Measurements from ENCODE around the gene NAPG.

Gene NAPG

DNA sequence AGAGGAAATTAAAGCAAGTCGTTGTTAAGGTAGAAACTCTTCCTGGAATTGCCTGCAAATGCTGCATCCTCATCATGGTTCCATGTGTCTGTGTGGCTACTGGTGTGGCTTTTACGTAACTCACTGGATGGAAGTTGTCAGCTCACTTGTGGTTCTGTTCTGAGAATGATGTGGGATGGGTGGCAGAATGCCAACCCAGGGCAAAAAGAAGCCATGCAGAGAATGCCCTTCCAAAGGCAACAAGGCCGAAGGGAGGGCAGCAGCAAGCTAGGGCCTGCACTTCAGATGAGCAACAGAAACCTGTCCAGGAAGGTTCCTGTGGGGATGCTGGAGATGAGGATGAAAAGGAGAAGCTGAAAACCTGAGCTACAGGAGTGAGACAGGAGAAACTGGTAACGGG is 10.4 kb upstream of the NAPG start:
- H3K9ac ChIP-seq (ENCODE audit: low read depth, low read length): no peak overlapping the region
- no peaks in the 10 kb centered on the region for H3K9me3 ChIP-seq (ENCODE audit: insufficient read depth, low read depth, low read length)
- no peaks in the 10 kb centered on the region for H3K27me3 ChIP-seq (ENCODE audit: insufficient read depth, low read length)
- no peak overlapping the region for H3K27ac ChIP-seq (ENCODE audit: low read depth, low read length)
- no peaks in the 10 kb centered on the region for H3K36me3 ChIP-seq (ENCODE audit: insufficient read depth, low read length)
- WGBS: 67% methylated on average over 4 of the region's 4 CpGs
- no peak overlapping the region for H3K4me3 ChIP-seq (ENCODE audit: low read length)
- H3K4me1 ChIP-seq (ENCODE audit: insufficient read depth, low read length): no peaks in the 10 kb centered on the region

DNA sequence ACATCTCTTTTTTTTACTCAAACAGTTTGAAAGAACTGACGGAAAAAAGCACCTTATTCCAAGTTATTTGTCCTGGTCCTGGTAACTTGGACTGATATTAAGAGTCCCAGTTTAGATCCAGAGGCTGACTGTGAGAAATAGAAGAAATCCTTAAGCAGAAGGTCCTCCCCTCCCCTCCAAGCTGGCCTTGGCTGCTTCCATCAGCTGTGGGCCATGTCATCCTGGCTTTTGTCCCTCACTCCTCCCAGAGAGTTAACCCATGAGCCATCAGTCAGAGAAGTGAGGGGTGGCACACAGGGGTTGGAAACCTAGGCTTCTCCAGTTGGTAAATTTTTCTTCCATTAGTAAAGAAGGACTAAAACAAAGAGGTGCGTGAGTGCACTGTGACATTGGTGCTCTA is 9.7 kb upstream of the NAPG start:
- Histone ChIP-seq H3K27me3 (ENCODE audit: insufficient read depth, low read length) (no peaks in the 10 kb centered on the region), H3K4me3 (ENCODE audit: low read length) (no peak overlapping the region), H3K27ac (ENCODE audit: low read depth, low read length) (no peak overlapping the region), H3K9ac (ENCODE audit: low read depth, low read length) (no peak overlapping the region), H3K36me3 (ENCODE audit: insufficient read depth, low read length) (no peaks in the 10 kb centered on the region), H3K4me1 (ENCODE audit: insufficient read depth, low read length) (no peaks in the 10 kb centered on the region), H3K9me3 (ENCODE audit: insufficient read depth, low read depth, low read length) (no peaks in the 10 kb centered on the region)
- WGBS: 95% methylated on average over 2 of the region's 2 CpGs

DNA sequence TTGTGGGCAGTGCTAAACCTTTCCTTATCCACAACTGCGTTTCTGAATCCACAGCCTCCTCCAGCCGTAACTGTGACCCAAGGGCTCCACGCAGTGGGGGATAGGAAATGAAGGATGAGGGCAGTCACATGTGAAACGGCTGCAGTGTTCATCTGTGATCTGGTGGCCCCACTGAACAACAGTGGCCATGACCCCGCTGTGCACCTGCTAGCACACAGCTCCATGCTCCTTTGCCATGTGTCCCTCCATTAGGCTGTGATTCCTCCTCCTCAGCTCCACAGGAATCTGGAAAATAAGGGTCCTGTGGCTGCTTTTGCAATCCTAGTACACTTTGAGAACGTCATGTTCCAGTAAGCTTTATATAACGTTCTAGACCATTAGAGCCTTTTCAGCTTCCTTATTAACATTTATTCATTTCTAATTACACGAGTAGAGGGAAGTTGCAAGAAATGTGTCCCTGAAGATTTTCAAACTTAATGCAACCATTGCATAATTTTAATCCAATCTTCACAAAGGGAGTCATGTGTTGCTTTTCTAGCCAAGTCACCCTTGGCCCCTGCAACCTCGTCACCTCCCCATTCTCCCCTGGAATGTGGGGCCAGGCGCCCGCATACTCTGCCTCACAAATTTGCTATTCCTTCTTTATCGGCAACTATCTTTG is 7.1 kb upstream of the NAPG start:
- no peaks in the 10 kb centered on the region for H3K9me3 ChIP-seq (ENCODE audit: insufficient read depth, low read depth, low read length)
- no peaks in the 10 kb centered on the region for H3K36me3 ChIP-seq (ENCODE audit: insufficient read depth, low read length)
- no peaks in the 10 kb centered on the region for H3K4me1 ChIP-seq (ENCODE audit: insufficient read depth, low read length)
- H3K27me3 ChIP-seq (ENCODE audit: insufficient read depth, low read length): 0 out of 2 replicates have a peak, but pooled peaks cover 2% of the 10 kb centered on the region
- H3K4me3 ChIP-seq (ENCODE audit: low read length): no peak overlapping the region
- 83% methylated on average over 12 of the region's 12 CpGs for WGBS
- no peak overlapping the region for H3K9ac ChIP-seq (ENCODE audit: low read depth, low read length)
- no peak overlapping the region for H3K27ac ChIP-seq (ENCODE audit: low read depth, low read length)

DNA sequence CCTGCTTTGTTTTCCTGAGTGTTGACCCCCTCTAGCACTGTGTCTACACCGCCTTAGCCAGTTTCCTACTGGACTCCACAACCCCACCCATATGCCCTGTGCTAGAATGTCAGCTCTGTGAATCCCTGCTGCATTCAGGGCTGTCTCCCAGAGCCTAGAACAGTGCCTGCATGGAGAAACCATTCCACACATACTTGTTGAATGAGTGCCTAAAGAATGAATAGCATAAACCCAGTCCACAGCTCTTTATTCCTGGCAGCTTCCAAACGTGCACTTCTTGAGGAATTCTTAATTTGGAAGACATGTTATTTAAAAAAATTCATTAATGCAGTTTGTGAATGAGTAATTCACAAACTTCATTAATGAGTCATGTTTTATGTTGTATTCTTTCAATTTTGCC is 6.5 kb upstream of the NAPG start:
- 0 out of 2 replicates have a peak, but pooled peaks cover 2% of the 10 kb centered on the region for H3K27me3 ChIP-seq (ENCODE audit: insufficient read depth, low read length)
- no peaks in the 10 kb centered on the region for H3K36me3 ChIP-seq (ENCODE audit: insufficient read depth, low read length)
- 92% methylated on average over 1 of the region's 2 CpGs for WGBS
- no peak overlapping the region for H3K27ac ChIP-seq (ENCODE audit: low read depth, low read length)
- no peak overlapping the region for H3K9ac ChIP-seq (ENCODE audit: low read depth, low read length)
- no peaks in the 10 kb centered on the region for H3K9me3 ChIP-seq (ENCODE audit: insufficient read depth, low read depth, low read length)
- H3K4me3 ChIP-seq (ENCODE audit: low read length): no peak overlapping the region
- H3K4me1 ChIP-seq (ENCODE audit: insufficient read depth, low read length): no peaks in the 10 kb centered on the region

DNA sequence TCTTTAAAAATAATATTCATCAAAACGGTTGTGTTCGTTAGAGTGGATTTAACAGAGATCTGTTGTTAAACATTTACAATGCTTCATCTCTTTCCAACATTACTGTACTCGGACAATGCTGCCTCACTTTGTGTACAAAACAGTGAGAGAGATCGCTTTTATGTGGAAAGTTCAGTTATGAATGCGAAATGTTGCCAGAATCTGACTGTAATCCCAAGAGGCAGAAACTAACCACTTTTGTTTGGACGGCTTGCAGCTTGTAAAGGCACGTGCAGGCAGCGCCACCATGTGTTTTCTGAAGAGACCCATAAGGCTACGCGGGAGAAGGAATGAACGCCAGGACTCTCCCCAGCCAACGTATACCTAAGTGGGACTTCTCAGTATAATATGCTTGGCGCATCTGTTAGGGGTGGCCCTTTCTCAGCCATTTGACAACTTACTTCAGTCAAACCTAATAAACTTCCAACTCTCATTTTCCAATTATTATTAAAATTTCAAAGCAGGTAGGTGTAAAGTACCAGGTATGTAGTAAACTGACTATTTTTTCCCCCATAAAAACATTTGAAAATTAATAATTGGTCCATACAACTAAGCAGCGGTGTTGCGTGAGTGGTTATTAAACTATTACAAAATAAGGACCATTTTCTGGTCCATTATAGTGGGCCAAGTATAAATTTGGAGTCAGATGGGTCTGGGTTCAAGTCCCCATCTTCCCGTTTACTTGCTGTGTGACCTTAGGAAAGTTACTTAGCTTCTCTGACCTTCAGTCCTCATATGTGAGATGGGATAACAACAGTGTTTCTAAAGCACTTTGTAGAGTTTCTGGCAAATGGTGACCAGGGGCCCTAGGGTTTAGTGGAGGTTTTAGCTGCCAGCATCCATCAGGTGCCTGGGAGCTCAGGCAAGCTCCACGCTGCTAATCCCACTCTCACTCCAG is 5.6 kb upstream of the NAPG start:
- no peaks in the 10 kb centered on the region for H3K4me1 ChIP-seq (ENCODE audit: insufficient read depth, low read length)
- H3K36me3 ChIP-seq (ENCODE audit: insufficient read depth, low read length): no peaks in the 10 kb centered on the region
- WGBS: 40% methylated on average over 17 of the region's 17 CpGs
- H3K27ac ChIP-seq (ENCODE audit: low read depth, low read length): no peak overlapping the region
- H3K9me3 ChIP-seq (ENCODE audit: insufficient read depth, low read depth, low read length): no peaks in the 10 kb centered on the region
- no peak overlapping the region for H3K4me3 ChIP-seq (ENCODE audit: low read length)
- H3K9ac ChIP-seq (ENCODE audit: low read depth, low read length): no peak overlapping the region
- 0 out of 2 replicates have a peak, but pooled peaks cover 2% of the 10 kb centered on the region for H3K27me3 ChIP-seq (ENCODE audit: insufficient read depth, low read length)

DNA sequence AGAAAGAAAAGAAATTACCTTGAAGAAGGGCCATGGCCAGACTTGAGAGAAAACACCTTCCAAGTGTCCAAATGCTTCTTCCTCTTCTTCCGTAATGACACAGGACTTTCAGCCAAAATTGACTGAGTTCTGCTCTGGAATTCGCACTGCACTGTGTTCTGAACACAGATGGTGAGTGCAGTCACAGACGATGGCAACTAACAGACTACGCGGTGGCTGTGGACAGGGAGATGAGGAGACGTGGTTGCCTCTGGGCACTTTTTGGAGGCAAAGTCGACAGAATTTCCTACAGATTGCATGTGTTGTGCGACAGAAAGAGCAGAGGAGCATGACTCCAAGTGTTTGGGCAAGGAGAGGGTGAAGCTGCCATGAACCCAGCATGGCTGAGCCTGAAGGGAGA is 4.3 kb upstream of the NAPG start:
- Histone ChIP-seq H3K9me3 (ENCODE audit: insufficient read depth, low read depth, low read length) (no peaks in the 10 kb centered on the region), H3K27ac (ENCODE audit: low read depth, low read length) (no peak overlapping the region), H3K4me1 (ENCODE audit: insufficient read depth, low read length) (peaks cover 3% of the 10 kb centered on the region; the same call in 1 of the 2 replicates), H3K27me3 (ENCODE audit: insufficient read depth, low read length) (0 out of 2 replicates have a peak, but pooled peaks cover 2% of the 10 kb centered on the region), H3K4me3 (ENCODE audit: low read length) (no peak overlapping the region), H3K9ac (ENCODE audit: low read depth, low read length) (no peak overlapping the region), H3K36me3 (ENCODE audit: insufficient read depth, low read length) (no peaks in the 10 kb centered on the region)
- WGBS: 93% methylated on average over 8 of the region's 8 CpGs

DNA sequence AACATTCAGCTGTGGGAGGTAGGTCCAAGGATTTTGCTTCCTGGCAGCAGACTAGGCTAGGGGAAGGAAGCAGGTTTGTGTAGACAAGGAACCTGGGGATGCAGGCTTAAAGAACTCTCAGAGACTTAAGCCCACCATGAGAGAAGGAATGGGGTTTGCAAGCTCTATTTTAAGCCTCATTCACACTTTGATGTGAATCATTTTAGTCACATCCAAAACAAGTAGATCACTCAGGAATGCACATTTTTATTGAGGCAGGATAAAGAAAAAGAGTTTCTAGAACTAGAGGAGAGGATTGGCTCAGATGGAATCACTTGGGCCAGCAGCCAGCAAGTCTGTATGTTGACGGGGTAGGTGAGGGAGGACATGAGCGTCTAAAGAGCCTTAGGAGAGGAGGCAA is 3.3 kb upstream of the NAPG start:
- Histone ChIP-seq H3K27ac (ENCODE audit: low read depth, low read length) (no peak overlapping the region), H3K27me3 (ENCODE audit: insufficient read depth, low read length) (0 out of 2 replicates have a peak, but pooled peaks cover 2% of the 10 kb centered on the region), H3K36me3 (ENCODE audit: insufficient read depth, low read length) (no peaks in the 10 kb centered on the region), H3K4me3 (ENCODE audit: low read length) (no peak overlapping the region), H3K4me1 (ENCODE audit: insufficient read depth, low read length) (peaks cover 7% of the 10 kb centered on the region), H3K9me3 (ENCODE audit: insufficient read depth, low read depth, low read length) (no peaks in the 10 kb centered on the region), H3K9ac (ENCODE audit: low read depth, low read length) (no peak overlapping the region)
- WGBS: 92% methylated on average over 2 of the region's 2 CpGs

DNA sequence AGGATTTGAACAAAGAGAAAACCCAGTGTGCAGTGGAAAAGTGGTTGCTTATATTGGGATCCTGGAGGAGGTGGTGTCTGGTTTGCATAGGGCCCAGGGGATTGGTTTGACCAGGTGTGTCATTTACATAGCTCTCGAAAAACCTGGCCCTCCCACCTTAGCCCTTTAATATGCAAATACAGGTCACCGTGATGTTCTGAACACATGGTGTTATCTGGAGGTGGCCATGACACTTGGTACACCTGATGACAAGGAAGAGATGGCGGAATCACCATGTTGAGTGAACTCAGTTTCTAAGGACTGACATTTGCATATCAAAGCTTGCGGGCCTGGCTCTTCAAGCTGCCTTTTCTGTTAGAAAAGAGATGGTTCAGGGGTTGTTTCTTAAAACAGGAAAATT is 2.3 kb upstream of the NAPG start:
- 0 out of 2 replicates have a peak, but pooled peaks cover 2% of the 10 kb centered on the region for H3K27me3 ChIP-seq (ENCODE audit: insufficient read depth, low read length)
- 46% methylated on average over 4 of the region's 4 CpGs for WGBS

DNA sequence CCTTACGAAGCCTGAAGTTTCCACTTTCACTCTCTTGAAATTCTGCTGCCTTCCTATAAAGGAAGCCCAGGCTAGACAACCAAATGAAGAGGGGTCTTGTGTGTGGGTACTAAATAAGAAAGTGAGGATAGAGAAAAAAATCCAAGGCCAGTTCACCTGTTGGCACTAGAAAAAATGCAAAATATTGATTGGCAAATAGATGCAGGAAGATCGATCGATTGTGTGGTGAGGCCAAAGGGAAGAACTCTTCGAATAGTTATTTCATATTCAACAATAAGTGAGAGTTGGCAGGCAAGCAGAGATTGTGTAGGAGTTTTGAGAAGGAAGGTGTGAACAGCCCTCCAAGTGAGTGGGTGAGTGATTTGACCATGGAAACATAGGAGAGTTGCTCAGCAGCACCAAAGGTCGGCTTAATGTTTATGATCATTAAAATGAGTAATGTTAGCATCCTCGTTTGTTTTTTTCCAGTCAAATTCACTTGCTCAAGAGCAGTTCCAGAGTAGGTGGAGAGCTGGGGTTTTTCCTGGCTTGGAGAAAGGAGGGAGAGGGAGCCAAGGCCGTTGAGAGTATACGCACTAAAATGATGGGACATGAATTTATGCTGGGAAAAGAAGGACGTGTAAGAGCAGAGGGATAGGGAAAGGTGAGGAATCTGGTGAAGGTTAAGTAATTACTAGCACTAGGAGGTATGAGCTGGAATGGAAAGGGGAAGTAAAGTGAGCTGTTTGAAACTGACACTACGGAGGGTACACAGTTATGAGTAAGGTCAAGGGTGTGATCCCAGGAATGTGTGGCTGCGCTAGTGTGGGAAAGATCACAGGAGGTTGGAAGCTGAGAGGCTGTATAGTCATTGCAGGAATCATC is 1.1 kb upstream of the NAPG start:
- Histone ChIP-seq H3K4me3 (ENCODE audit: low read length) (no peak overlapping the region), H3K36me3 (ENCODE audit: insufficient read depth, low read length) (no peaks in the 10 kb centered on the region), H3K4me1 (ENCODE audit: insufficient read depth, low read length) (peaks cover 10% of the 10 kb centered on the region), H3K9me3 (ENCODE audit: insufficient read depth, low read depth, low read length) (no peaks in the 10 kb centered on the region), H3K9ac (ENCODE audit: low read depth, low read length) (no peak overlapping the region), H3K27me3 (ENCODE audit: insufficient read depth, low read length) (0 out of 2 replicates have a peak, but pooled peaks cover 2% of the 10 kb centered on the region), H3K27ac (ENCODE audit: low read depth, low read length) (no peak overlapping the region)
- 93% methylated on average over 11 of the region's 11 CpGs for WGBS

More for the DNA sequence above, 2.3 kb upstream of the NAPG start:
- peaks cover 7% of the 10 kb centered on the region for H3K4me1 ChIP-seq (ENCODE audit: insufficient read depth, low read length)
- H3K36me3 ChIP-seq (ENCODE audit: insufficient read depth, low read length): no peaks in the 10 kb centered on the region
- no peaks in the 10 kb centered on the region for H3K9me3 ChIP-seq (ENCODE audit: insufficient read depth, low read depth, low read length)
- no peak overlapping the region for H3K4me3 ChIP-seq (ENCODE audit: low read length)
- H3K9ac ChIP-seq (ENCODE audit: low read depth, low read length): no peak overlapping the region
- H3K27ac ChIP-seq (ENCODE audit: low read depth, low read length): no peak overlapping the region

DNA sequence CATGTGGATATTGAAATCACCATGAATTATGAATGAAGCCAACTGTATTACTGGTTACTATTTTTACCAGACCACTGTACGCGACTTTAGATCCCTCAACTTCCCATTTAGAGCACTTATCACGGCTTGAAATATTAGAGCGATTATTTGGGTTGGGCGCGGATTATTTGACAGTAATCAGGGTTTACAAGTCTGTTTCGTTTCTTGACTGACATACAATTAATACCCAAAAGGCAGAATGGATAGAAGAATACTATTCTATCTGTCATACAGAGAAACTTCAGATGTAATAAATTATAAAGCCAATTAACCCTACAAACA is 496 bp upstream of the NAPG start:
- Histone ChIP-seq H3K27ac (ENCODE audit: low read depth, low read length) (no peak overlapping the region), H3K4me1 (ENCODE audit: insufficient read depth, low read length) (peaks cover 10% of the 10 kb centered on the region), H3K4me3 (ENCODE audit: low read length) (peak overlapping the region; percentile 98), H3K9me3 (ENCODE audit: insufficient read depth, low read depth, low read length) (no peaks in the 10 kb centered on the region), H3K27me3 (ENCODE audit: insufficient read depth, low read length) (0 out of 2 replicates have a peak, but pooled peaks cover 2% of the 10 kb centered on the region), H3K9ac (ENCODE audit: low read depth, low read length) (no peak overlapping the region), H3K36me3 (ENCODE audit: insufficient read depth, low read length) (no peaks in the 10 kb centered on the region)
- 98% methylated on average over 6 of the region's 7 CpGs for WGBS
